Activated CD4-positive, CD25-positive, alpha-beta regulatory T cell treated with anti-CD3 and anti-CD28 coated beads, Interleukin-2, amount 50 U/mL, for 24 hours (primary cell): ENCODE data around the gene CRISPLD2.
"Not testable (repeated sequence)": the region's sequence is repeated elsewhere in the genome, so short reads cannot be mapped to it uniquely, and the experiment has no call there.

Source experiments
- ATAC-seq, 2 donors: fragments of 150-1000 bp; cut with Tn5 transposase; one replicate each; pipeline ENCODE4 v1.10.0; 2021; ENCODE audit warnings: mild to moderate bottlenecking in 1 of 2, moderate library complexity in 1 of 2

Gene CRISPLD2

GRCh38 chr16:84823926-84824325, 4.1 kb downstream of the CRISPLD2 start:
- no peak for ATAC-seq

GRCh38 chr16:84825896-84826557, 6.2 kb downstream of the CRISPLD2 start:
- no peak for ATAC-seq

GRCh38 chr16:84826558-84826941, 6.8 kb downstream of the CRISPLD2 start:
- no peak for ATAC-seq

- ATAC-seq, result no peak
Measured at GRCh38 chr16:84827131-84827574, 7.4 kb downstream of the CRISPLD2 start.

- no peak for ATAC-seq
Measured at GRCh38 chr16:84827897-84828296, 8.1 kb downstream of the CRISPLD2 start.

GRCh38 chr16:84828322-84828721, 8.5 kb downstream of the CRISPLD2 start:
- ATAC-seq, result no peak

GRCh38 chr16:84829168-84829965, 9.6 kb downstream of the CRISPLD2 start:
- no peak for ATAC-seq

GRCh38 chr16:84830765-84831384, 11.1 kb downstream of the CRISPLD2 start:
- ATAC-seq, result no peak

GRCh38 chr16:84831728-84832127, 11.9 kb downstream of the CRISPLD2 start:
- not testable (repeated sequence) for ATAC-seq

- no peak for ATAC-seq
Measured at GRCh38 chr16:84832488-84833143, 12.8 kb downstream of the CRISPLD2 start.

GRCh38 chr16:84833144-84833500, 13.3 kb downstream of the CRISPLD2 start:
- no peak for ATAC-seq

GRCh38 chr16:84833542-84834402, 14.0 kb downstream of the CRISPLD2 start:
- no peak for ATAC-seq

- no peak for ATAC-seq
Measured at GRCh38 chr16:84834403-84834772, 14.6 kb downstream of the CRISPLD2 start.

GRCh38 chr16:84836234-84836647, 16.5 kb downstream of the CRISPLD2 start:
- ATAC-seq, result no peak

- ATAC-seq, result no peak
Measured at GRCh38 chr16:84836967-84837366, 17.2 kb downstream of the CRISPLD2 start.

- no peak for ATAC-seq
Measured at GRCh38 chr16:84838383-84838948, 18.7 kb downstream of the CRISPLD2 start.

GRCh38 chr16:84839054-84839453, 19.3 kb downstream of the CRISPLD2 start:
- no peak for ATAC-seq

- no peak for ATAC-seq
Measured at GRCh38 chr16:84839956-84840355, 20.2 kb downstream of the CRISPLD2 start.

- no peak for ATAC-seq
Measured at GRCh38 chr16:84840687-84841627, 21.2 kb downstream of the CRISPLD2 start.

- ATAC-seq, result no peak
Measured at GRCh38 chr16:84841787-84842300, 22.1 kb downstream of the CRISPLD2 start.
